GM13976 (cell line): ENCODE results near the gene CADPS.

Experiments
- DNase-seq: peaks from one replicate; pipeline ENCODE4 v3.0.0; 2012; ENCODE audit warnings: low spot score
- CTCF ChIP-seq: IDR thresholded peaks from 2 replicates; pipeline ENCODE4 v1.5.1; 2012; ENCODE audit warnings: borderline replicate concordance, mild to moderate bottlenecking; ENCODE audit not compliant: insufficient read depth; ENCODE audit errors: extremely low read depth, missing control alignments, control extremely low read depth
- in situ Hi-C: fragments of 300-500 bp; cut with MboI; formaldehyde crosslinking; loops from one replicate; pipeline ENCODE4 v1.12.0; 2022; ENCODE audit warnings: low sequenced_read_pairs, mixed read lengths, inconsistent platforms; ENCODE audit not compliant: unreplicated experiment

The CADPS gene

GRCh38 chr3:62699728-62700127, 175.5 kb downstream of the CADPS start:
- in situ Hi-C loops: no loop called here
- no peak for DNase-seq
- no peak for TF ChIP-seq CTCF

GRCh38 chr3:62696011-62696410, 179.2 kb downstream of the CADPS start:
- in situ Hi-C loops: no loop called here
- TF ChIP-seq CTCF: no peak
- DNase-seq: no peak

- in situ Hi-C loops: no loop called here
- DNase-seq: no peak
- no peak for TF ChIP-seq CTCF
Observed at GRCh38 chr3:62688812-62689211, 186.4 kb downstream of the CADPS start.

GRCh38 chr3:62688050-62688449, 187.2 kb downstream of the CADPS start:
- in situ Hi-C loops: no loop called here
- TF ChIP-seq CTCF: no peak
- DNase-seq: no peak

- TF ChIP-seq CTCF: no peak
- in situ Hi-C loops: no loop called here
- DNase-seq: no peak
Observed at GRCh38 chr3:62686503-62687294, 188.5 kb downstream of the CADPS start.

- in situ Hi-C loops: no loop called here
- no peak for TF ChIP-seq CTCF
- no peak for DNase-seq
Observed at GRCh38 chr3:62682826-62683225, 192.4 kb downstream of the CADPS start.
